ENCODE results near the gene TGFBR2.

TGFBR2 gene

DNA sequence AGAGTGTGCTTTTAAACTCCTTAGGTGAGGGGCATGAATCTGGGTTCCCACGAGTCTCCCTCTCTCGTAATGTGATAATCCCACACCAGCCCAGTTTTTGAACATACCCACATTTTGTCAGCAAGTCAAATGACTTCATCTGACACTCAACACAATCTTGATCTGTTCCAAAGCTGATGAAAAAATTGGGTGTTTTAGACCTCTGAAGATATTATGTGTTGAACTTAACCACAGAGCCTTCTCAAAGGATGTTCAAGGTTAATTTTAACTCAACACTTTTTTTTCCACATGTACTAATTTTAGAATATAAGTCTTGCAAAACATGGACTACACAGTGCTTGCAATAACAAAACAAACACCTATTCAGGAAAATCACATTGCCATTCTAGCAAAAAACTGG lies 123.1 kb downstream of the TGFBR2 start:
- no peak for TF ChIP-seq POLR2A (IDR thresholded peaks at IDR 0.05; ENCODE audit: low read depth, low read length)
- FAIRE-seq (no peak), DNase-seq (ENCODE audit: insufficient read length, low spot score) (no peak)

DNA sequence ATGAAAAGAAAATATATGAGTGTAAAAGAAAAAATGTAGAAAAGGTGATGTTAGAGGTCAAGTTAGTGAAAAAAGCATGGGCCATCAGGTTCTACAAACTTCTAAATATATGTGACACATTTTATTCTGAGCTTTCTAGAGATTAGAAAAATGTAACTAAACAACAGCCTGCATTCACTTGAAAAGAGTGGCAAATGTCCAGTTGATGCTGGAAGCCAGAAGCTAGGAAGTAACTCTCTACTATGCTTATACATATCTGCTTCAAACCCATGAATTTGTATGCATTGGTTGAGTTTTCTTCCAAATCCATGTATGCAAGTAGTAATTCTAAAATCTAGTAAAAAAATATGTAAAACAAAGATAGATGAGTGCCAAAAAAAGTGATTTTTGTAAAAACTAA lies 123.5 kb downstream of the TGFBR2 start:
- no peak for TF ChIP-seq POLR2A (IDR thresholded peaks at IDR 0.05; ENCODE audit: low read depth, low read length)
- DNase-seq (ENCODE audit: insufficient read length, low spot score) = no peak
- FAIRE-seq = no peak

DNA sequence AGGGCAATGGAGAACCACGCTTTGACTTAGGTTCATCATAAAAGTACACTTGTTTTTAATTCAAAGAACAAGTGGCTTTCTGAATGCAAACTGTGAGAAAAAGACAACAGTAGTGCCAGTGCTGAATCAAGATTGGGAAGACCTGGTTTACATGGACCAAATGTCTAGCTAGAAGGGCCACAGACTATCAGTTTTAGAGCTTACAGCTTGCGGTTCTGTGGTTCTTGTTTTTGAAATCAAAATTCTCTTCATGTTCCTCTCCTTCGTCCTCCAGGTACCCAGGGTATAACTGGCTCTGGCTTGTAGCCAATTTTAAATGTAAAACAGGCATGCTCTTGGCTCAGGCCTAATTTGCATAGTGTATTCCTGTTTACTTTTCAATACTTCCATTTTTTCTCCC lies 124.6 kb downstream of the TGFBR2 start:
- FAIRE-seq (no peak), DNase-seq (ENCODE audit: insufficient read length, low spot score) (no peak)
- TF ChIP-seq POLR2A (IDR thresholded peaks at IDR 0.05; ENCODE audit: low read depth, low read length) = no peak

DNA sequence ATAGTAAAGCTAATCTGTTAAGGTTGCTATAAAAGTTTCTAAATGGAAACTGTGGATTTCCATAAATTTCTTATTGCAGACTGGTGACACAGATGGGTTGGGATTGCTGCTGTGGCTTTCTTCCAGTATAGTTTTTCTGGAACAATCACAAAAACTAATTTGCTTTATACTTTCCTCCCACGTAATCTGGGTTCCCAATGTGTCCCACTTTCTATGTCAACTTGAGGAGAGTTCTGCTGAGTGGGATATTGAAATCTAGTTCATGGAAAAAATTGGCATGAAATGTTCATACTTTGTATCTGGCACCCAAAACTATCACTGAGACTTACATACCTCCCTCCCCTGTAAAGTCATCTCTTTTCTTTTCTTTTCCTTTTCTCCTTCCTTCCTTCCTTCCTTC lies 126.8 kb downstream of the TGFBR2 start:
- FAIRE-seq = no peak
- no peak for DNase-seq (ENCODE audit: insufficient read length, low spot score)
- TF ChIP-seq POLR2A (IDR thresholded peaks at IDR 0.05; ENCODE audit: low read depth, low read length) = no peak

DNA sequence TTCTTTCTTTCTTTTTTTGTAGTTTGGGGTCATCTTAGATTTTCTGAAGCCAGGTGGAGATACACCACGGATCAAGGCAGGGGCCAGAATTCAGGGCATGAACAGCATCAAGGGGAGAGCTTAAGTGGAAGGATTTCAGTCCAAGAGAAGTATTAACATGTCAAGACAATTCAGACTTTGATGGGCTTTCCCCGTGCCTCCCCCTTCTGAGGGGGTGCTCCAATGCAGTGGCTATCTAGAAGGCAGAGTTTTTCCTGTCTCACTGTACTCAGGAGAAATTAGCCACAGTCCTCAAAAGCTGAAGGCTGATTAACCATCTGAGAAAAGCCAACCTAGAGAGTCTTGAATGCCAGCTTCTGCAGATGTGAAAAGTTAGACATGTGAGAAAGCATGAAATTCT lies 127.3 kb downstream of the TGFBR2 start:
- DNase-seq (ENCODE audit: insufficient read length, low spot score) = no peak
- FAIRE-seq = no peak
- no peak for TF ChIP-seq POLR2A (IDR thresholded peaks at IDR 0.05; ENCODE audit: low read depth, low read length)

DNA sequence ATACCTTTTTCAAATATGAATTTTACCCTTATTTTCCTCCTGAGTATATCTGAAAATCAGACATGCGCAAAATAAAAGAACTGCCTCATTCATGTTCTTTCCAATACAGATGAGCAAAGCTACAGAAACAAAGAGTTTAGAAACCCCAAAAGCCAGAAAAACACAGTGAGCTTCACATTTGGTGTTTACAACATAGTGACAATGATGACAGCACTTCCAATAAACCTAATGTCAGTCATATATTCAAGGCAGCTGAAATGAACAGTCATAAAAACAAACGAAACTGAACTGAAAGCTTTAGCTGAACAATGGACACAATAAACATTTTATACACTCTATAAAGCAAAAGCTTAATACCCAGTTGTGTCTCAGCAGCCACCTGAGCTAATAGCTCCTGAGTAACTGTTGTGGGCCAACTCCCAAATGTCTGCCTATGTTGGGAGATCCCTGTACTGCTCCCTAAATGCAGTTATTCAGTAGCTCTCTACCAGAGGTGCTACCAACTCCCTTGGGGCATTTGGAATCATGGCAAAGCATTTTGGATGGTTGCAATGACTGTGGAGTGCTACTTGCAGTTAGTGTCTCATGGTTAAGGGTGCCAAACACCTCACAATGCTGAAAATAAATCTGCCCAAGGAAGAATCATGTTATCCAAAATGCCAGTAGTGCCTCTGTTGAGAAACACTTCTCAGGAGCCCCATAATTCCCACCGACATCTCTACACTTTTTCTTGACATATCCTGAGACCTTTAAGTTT lies 131.5 kb downstream of the TGFBR2 start:
- no peak for DNase-seq (ENCODE audit: insufficient read length, low spot score)
- TF ChIP-seq POLR2A (IDR thresholded peaks at IDR 0.05; ENCODE audit: low read depth, low read length) = no peak
- FAIRE-seq = no peak

DNA sequence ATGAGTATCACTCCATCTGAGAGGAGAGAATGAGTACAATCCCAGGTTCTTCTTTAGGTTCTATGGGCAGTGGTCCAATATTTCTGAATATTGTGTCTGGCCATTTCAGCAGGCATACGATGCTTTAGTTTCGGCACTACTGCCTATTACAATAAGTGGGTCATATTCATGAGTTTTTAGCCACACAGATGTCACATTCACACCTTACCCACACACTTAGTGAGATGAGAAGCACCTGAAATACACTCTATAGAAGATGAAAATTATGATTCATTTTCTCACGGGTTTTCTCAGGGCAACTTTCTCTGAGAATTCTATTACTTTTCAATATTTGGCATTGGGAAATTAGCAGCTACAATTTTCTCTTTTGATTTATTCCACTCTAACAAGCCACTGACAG lies 132.2 kb downstream of the TGFBR2 start:
- FAIRE-seq (no peak), DNase-seq (ENCODE audit: insufficient read length, low spot score) (no peak)
- no peak for TF ChIP-seq POLR2A (IDR thresholded peaks at IDR 0.05; ENCODE audit: low read depth, low read length)

DNA sequence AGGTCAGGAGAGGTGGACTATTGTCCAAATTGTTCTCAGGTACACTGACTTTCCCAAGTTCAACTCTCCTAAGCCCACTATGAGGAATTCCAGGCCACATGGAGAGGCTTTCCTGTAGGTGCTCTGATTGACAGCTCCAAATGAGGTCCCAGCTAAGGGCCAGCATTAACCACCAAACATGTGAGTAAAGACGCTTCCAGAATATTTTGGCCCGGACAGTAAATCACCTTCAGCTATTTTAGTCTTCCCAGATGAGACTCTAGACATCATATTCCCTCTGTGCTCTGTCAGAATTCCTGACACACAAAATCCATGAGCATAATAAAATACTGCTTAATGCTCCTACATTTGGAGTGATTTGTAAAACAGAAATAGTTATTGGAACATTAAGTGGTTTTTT lies 135.5 kb downstream of the TGFBR2 start:
- TF ChIP-seq POLR2A (IDR thresholded peaks at IDR 0.05; ENCODE audit: low read depth, low read length) = no peak
- no peak for FAIRE-seq
- no peak for DNase-seq (ENCODE audit: insufficient read length, low spot score)

DNA sequence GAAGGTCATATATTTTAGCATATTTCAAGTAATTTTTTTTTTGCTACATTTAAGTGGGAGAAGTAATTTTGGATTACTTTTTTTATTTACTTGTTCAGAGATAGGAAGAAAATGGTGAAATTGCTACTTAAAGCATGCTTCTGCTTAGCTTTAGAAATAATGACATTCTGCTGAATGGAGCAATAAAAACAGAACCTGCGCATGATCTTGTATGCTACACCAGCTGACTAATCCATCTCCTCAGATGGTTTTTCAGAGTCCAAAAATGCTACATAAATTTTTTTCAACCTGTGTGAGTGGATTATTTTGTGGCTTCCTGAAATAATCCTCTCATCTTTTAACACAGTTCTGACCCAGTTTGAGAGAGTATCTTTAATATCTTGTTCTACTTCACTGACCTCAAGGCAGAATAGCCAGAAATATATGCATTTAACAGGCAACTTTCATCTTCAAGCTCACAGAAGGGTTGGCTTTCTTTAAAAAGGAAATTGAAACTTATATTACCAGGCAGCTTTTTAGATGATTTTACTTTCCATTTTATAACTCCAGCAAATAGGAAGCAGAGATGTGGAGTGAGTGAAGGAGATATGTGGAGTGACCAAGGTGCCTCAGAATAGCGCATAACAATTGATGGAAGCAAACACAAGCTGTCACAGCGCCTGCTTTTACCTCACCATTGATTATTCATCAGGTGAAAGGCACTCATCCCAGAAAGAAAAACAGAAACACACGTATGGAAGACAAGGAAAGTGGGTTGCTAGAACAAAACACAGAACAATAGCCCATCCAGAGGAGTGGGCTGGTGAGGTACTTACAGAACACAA lies 136.6 kb downstream of the TGFBR2 start:
- FAIRE-seq (no peak), DNase-seq (ENCODE audit: insufficient read length, low spot score) (no peak)
- TF ChIP-seq POLR2A (IDR thresholded peaks at IDR 0.05; ENCODE audit: low read depth, low read length) = no peak

Data from H54 (cell line).